H1 (cell line): Measurements from ENCODE around the gene PRAMEF12. TPM values are rescaled to one million over a fixed set of nuclear protein-coding genes. Genes with fewer than 3 reads are reported as not detected.
"Not testable (repeated sequence)": the region's sequence is repeated elsewhere in the genome, so short reads cannot be mapped to it uniquely, and the experiment has no call there.

Experiments used
- CTCF ChIA-PET: fragments of 300-600 bp; sonication (Branson Sonifier 250); formaldehyde crosslinking; loops from one replicate; lab custom pipeline; 2021; ENCODE audit not compliant: partially characterized antibody; lab: Charles Lee
- POLR2A ChIA-PET: fragments of 300-600 bp; sonication (Branson Sonifier 250); formaldehyde crosslinking; loops from one replicate; lab custom pipeline; 2021; ENCODE audit warnings: inconsistent platforms; ENCODE audit not compliant: partially characterized antibody; lab: Charles Lee
- DNase-seq, 2 experiments: peaks; one replicate each; pipeline versions ENCODE4 v3.0.0 to v3.0.0-alpha.2; 2010 to 2022; ENCODE audit warnings: low spot score in 2 of 2, low read depth in 1 of 2, mixed read lengths in 1 of 2
- FAIRE-seq: peaks from 2 replicates; lab custom pipeline; 2011; peaks lifted over from hg19 to GRCh38; lab: Jason Lieb, UNC
- H2AFZ ChIP-seq: 2 replicates; pipeline ENCODE4 v1.8.1; 2012; ENCODE audit warnings: low read length, inconsistent platforms
- H2AK5ac ChIP-seq: 2 replicates; pipeline ENCODE4 v1.6.1; 2013; ENCODE audit warnings: low read depth, low read length
- H2BK120ac ChIP-seq: replicated peaks from 2 replicates; pipeline ENCODE3; 2013; ENCODE audit warnings: low read depth, low read length, inconsistent platforms
- H2BK12ac ChIP-seq: 2 replicates; pipeline ENCODE4 v1.6.1; 2013; ENCODE audit warnings: low read depth, low read length
- H2BK15ac ChIP-seq: 2 replicates; pipeline ENCODE4 v1.6.1; 2013; ENCODE audit warnings: low read length
- H2BK20ac ChIP-seq: 2 replicates; pipeline ENCODE4 v1.6.1; 2013; ENCODE audit warnings: low read length
- H2BK5ac ChIP-seq: 2 replicates; pipeline ENCODE4 v1.6.1; 2013; ENCODE audit warnings: low read depth, low read length
- H3K14ac ChIP-seq: 2 replicates; pipeline ENCODE4 v1.6.1; 2013; ENCODE audit warnings: inconsistent platforms; ENCODE audit not compliant: insufficient read length
- H3K18ac ChIP-seq: 2 replicates; pipeline ENCODE4 v1.6.1; 2013; ENCODE audit warnings: low read length; ENCODE audit errors: extremely low read depth
- H3K23ac ChIP-seq: 2 replicates; pipeline ENCODE4 v1.6.1; 2013; ENCODE audit warnings: inconsistent platforms; ENCODE audit not compliant: insufficient read length
- H3K23me2 ChIP-seq: 2 replicates; pipeline ENCODE4 v1.6.1; 2013; ENCODE audit warnings: low read depth, low read length
- H3K27ac ChIP-seq: 2 replicates; pipeline ENCODE4 v1.6.1; 2011; ENCODE audit warnings: low read depth, low read length, inconsistent platforms
- H3K27me3 ChIP-seq, 4 experiments: replicated peaks in 1 of 4; 1 replicate in 1 of 4; 2 replicates in 3 of 4; pipeline versions ENCODE4 v1.6.1 to v1.8.1; 2011 to 2013; ENCODE audit warnings: low read length in 3 of 4, mild to moderate bottlenecking in 3 of 4, inconsistent platforms in 2 of 4, mixed read lengths in 2 of 4, moderate library complexity in 1 of 4; ENCODE audit not compliant: control insufficient read depth in 3 of 4, insufficient read depth in 3 of 4; ENCODE audit errors: extremely low read depth in 1 of 4
- H3K36me3 ChIP-seq, 4 experiments: 2 replicates each; pipeline versions ENCODE4 v1.6.1 to v1.8.1; 2011 to 2013; ENCODE audit warnings: mild to moderate bottlenecking in 4 of 4, low read length in 3 of 4, moderate library complexity in 2 of 4, control low read depth in 1 of 4, inconsistent platforms in 1 of 4; ENCODE audit not compliant: insufficient read depth in 4 of 4, control insufficient read depth in 2 of 4
- H3K4ac ChIP-seq: replicated peaks from 2 replicates; pipeline ENCODE3; 2013; ENCODE audit warnings: low read length, low read depth, mixed read lengths, inconsistent platforms; ENCODE audit not compliant: insufficient read length
- H3K4me1 ChIP-seq, 4 experiments: replicated peaks in 1 of 4; 1 replicate in 1 of 4; 2 replicates in 3 of 4; pipeline versions ENCODE4 v1.6.1 to v1.8.1; 2011 to 2013; ENCODE audit warnings: low read length in 3 of 4, inconsistent platforms in 2 of 4, mixed read lengths in 1 of 4; ENCODE audit not compliant: insufficient read depth in 4 of 4, control insufficient read depth in 3 of 4
- H3K4me2 ChIP-seq, 2 experiments: 2 replicates each; pipeline versions ENCODE4 v1.6.1 to v1.8.1; 2011 to 2013; ENCODE audit warnings: low read depth in 2 of 2, low read length in 2 of 2, control low read depth in 1 of 2, inconsistent platforms in 1 of 2, mild to moderate bottlenecking in 1 of 2; ENCODE audit not compliant: insufficient read depth in 1 of 2
- H3K4me3 ChIP-seq, 4 experiments: fragments of 200-600, 300-600 bp in 1 of 4; sonication (generic), shearing (Covaris generic), sonication (Bioruptor Twin) in 1 of 4; 2 replicates each; pipeline versions ENCODE4 v1.5.1 to v1.8.1; 2011 to 2016; ENCODE audit warnings: low read length in 4 of 4, low read depth in 3 of 4, control low read depth in 2 of 4, inconsistent platforms in 2 of 4, mild to moderate bottlenecking in 2 of 4, mixed read lengths in 1 of 4, moderate library complexity in 1 of 4; ENCODE audit not compliant: insufficient read depth in 2 of 4; ENCODE audit errors: extremely low read depth in 1 of 4
- H3K56ac ChIP-seq: replicated peaks from 2 replicates; pipeline ENCODE3; 2013; ENCODE audit warnings: low read depth, mild to moderate bottlenecking, mixed read lengths, low read length, inconsistent platforms; ENCODE audit not compliant: insufficient read length
- H3K79me1 ChIP-seq: 2 replicates; pipeline ENCODE4 v1.6.1; 2013; ENCODE audit warnings: low read depth, low read length, control low read depth
- H3K79me2 ChIP-seq, 2 experiments: 2 replicates each; pipeline versions ENCODE4 v1.6.1 to v1.8.1; 2012 to 2013; ENCODE audit warnings: low read length in 2 of 2, mild to moderate bottlenecking in 2 of 2, inconsistent platforms in 1 of 2; ENCODE audit not compliant: insufficient read depth in 2 of 2, control insufficient read depth in 1 of 2
- H3K9ac ChIP-seq, 4 experiments: replicated peaks in 1 of 4; 1 replicate in 1 of 4; 2 replicates in 3 of 4; pipeline versions ENCODE4 v1.6.1 to v1.8.1; 2011 to 2013; ENCODE audit warnings: low read depth in 3 of 4, low read length in 3 of 4, control low read depth in 2 of 4, mild to moderate bottlenecking in 2 of 4, moderate library complexity in 2 of 4, inconsistent platforms in 1 of 4; ENCODE audit errors: extremely low read depth in 1 of 4
- H3K9me3 ChIP-seq, 2 experiments: 2 replicates each; pipeline versions ENCODE4 v1.6.1 to v1.8.1; 2012 to 2013; ENCODE audit warnings: mild to moderate bottlenecking in 2 of 2, moderate library complexity in 2 of 2, control low read depth in 1 of 2, inconsistent platforms in 1 of 2, low read depth in 1 of 2, low read length in 1 of 2, mixed read lengths in 1 of 2; ENCODE audit not compliant: insufficient read depth in 2 of 2
- H4K20me1 ChIP-seq, 2 experiments: replicated peaks in 1 of 2; 2 replicates each; pipeline versions ENCODE3 to v1.8.1; 2011 to 2013; ENCODE audit warnings: inconsistent platforms in 2 of 2, low read length in 2 of 2, mild to moderate bottlenecking in 1 of 2; ENCODE audit not compliant: insufficient read depth in 2 of 2, control insufficient read depth in 1 of 2
- H4K5ac ChIP-seq: 2 replicates; pipeline ENCODE4 v1.6.1; 2013; ENCODE audit warnings: low read length, low read depth, mixed read lengths, inconsistent platforms; ENCODE audit not compliant: insufficient read length
- H4K8ac ChIP-seq: 2 replicates; pipeline ENCODE4 v1.8.0; 2013; ENCODE audit warnings: mild to moderate bottlenecking, moderate library complexity, low read length, inconsistent platforms; ENCODE audit not compliant: insufficient read depth; ENCODE audit errors: extremely low read depth
- H4K91ac ChIP-seq: replicated peaks from 2 replicates; pipeline ENCODE3; 2013; ENCODE audit warnings: low read length, mixed read lengths, inconsistent platforms; ENCODE audit not compliant: insufficient read length
- WGBS, 2 experiments: shearing (Covaris generic) in 1 of 2; methylation state at CpG; one replicate each; pipeline versions ENCODE4 v1.1.6 to v1.1.7; 2013 to 2015; ENCODE audit warnings: low lambda C conversion rate in 2 of 2, mixed read lengths in 2 of 2, inconsistent platforms in 1 of 2, low coverage in 1 of 2, missing lambda C conversion rate in 1 of 2; ENCODE audit not compliant: insufficient replicate concordance in 2 of 2, insufficient coverage in 1 of 2, insufficient read length in 1 of 2; ENCODE audit errors: extremely low coverage in 1 of 2, missing lambda C conversion rate in 1 of 2; 5-methylcytosine and 5-hydroxymethylcytosine counted together
- polyA plus RNA-seq, 7 experiments: library from polyadenylated mRNA; depleted of rRNA in 3 of 7; stranded (reverse) in 5 of 7; unstranded in 2 of 7; fragments of >200 nt in 5 of 7; fragments of 200-250 nt in 2 of 7; gene quantifications; 1 replicate in 5 of 7; 2 replicates in 1 of 7; 4 replicates in 1 of 7; pipeline versions ENCODE4 v1.2.1 to v1.2.3, GENCODE V29; 2011 to 2013; ENCODE audit warnings: missing spikeins in 2 of 7, mixed read lengths in 2 of 7
- total RNA-seq: library from RNA; stranded (reverse); fragmentation: NEBNext Ultra II Directional; extraction: Animal tissue kit (Norgen Biotek cat#: 25700); gene quantifications from 2 replicates; pipeline ENCODE4 v1.2.1, GENCODE V29; 2021

Gene PRAMEF12
- total and polyA plus RNA-seq, 2 of the 8 experiments (the other 6 are each of a cell fraction or from before 2014, with no cell fraction given) = not detected

DNA sequence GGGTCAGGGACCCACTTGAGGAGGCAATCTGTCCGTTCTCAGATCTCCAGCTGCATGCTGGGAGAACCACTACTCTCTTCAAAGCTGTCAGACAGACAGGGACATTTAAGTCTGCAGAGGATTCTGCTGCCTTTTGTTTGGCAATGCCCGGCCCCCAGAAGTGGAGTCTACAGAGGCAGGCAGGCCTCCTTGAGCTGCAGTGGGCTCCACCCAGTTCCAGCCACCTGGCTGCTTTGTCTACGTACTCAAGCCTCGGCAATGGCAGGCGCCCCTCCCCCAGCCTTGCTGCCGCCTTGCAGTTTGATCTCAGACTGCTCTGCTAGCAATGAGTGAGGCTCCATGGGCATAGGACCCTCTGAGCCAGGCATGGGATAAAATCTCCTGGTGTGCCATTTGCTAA is 45.5 kb downstream of the PRAMEF12 start:
- H3K4me3 ChIP-seq, H3K79me2 ChIP-seq, H4K91ac ChIP-seq, H3K9ac ChIP-seq, H3K23ac ChIP-seq, CTCF ChIA-PET, H3K4ac ChIP-seq, H4K8ac ChIP-seq, H3K27ac ChIP-seq, H3K79me1 ChIP-seq, H3K27me3 ChIP-seq, H3K23me2 ChIP-seq, H4K20me1 ChIP-seq, H2BK120ac ChIP-seq, H3K18ac ChIP-seq, H2AFZ ChIP-seq, H2AK5ac ChIP-seq, H3K4me1 ChIP-seq, H4K5ac ChIP-seq, POLR2A ChIA-PET, H3K36me3 ChIP-seq, H2BK12ac ChIP-seq, H3K56ac ChIP-seq, DNase-seq, H3K4me2 ChIP-seq, H2BK5ac ChIP-seq, H3K14ac ChIP-seq, H2BK15ac ChIP-seq, FAIRE-seq, H2BK20ac ChIP-seq: not testable (repeated sequence)
- peaks cover 5 to 20% of the 10 kb centered on the region in 2 experiments; a peak in 3 of 4 replicates for H3K9me3 ChIP-seq
- 84% methylated on average over 6 of the region's 6 CpGs; no CpG with 5 or more reads in 1 of the 2 experiments for WGBS, 2 experiments

Other genes starting within 250 kb of the PRAMEF12 start
- 32.5 and 37.8 TPM in 2 replicates for gene DHRS3, start 155.5 kb upstream of the PRAMEF12 start, total RNA-seq
- 36.4 and 41.9 TPM in 2 replicates for gene DHRS3, start 155.5 kb upstream of the PRAMEF12 start, polyA plus RNA-seq (2011; rRNA removed)
- gene AADACL4, start 129.7 kb upstream of the PRAMEF12 start, total RNA-seq = 0.40 TPM in 1 of 2 replicates, not detected in the other
- gene AADACL4, start 129.7 kb upstream of the PRAMEF12 start, polyA plus RNA-seq (2011; rRNA removed) = 0.08 and 0.13 TPM in 2 replicates
- 2.3 and 2.4 TPM in 2 replicates for gene AADACL3, start 57.6 kb upstream of the PRAMEF12 start, total RNA-seq
- gene AADACL3, start 57.6 kb upstream of the PRAMEF12 start, polyA plus RNA-seq (2011; rRNA removed) = 0.33 and 0.52 TPM in 2 replicates
- gene CFAP107, start 27.5 kb upstream of the PRAMEF12 start, total RNA-seq = not detected in 2 replicates
- gene CFAP107, start 27.5 kb upstream of the PRAMEF12 start, polyA plus RNA-seq (2011; rRNA removed) = 0.13 and 0.23 TPM in 2 replicates
- not detected in 2 replicates for gene PRAMEF1, start 17.7 kb downstream of the PRAMEF12 start, total RNA-seq
- not detected in 2 replicates for gene PRAMEF1, start 17.7 kb downstream of the PRAMEF12 start, polyA plus RNA-seq (2011; rRNA removed)
- not detected in 2 replicates for gene PRAMEF11, start 57.7 kb downstream of the PRAMEF12 start, total RNA-seq
- gene PRAMEF11, start 57.7 kb downstream of the PRAMEF12 start, polyA plus RNA-seq (2011; rRNA removed) = not detected in 2 replicates
- not detected in 2 replicates for gene HNRNPCL1, start 75.0 kb downstream of the PRAMEF12 start, total RNA-seq
- gene HNRNPCL1, start 75.0 kb downstream of the PRAMEF12 start, polyA plus RNA-seq (2011; rRNA removed) = not detected in 2 replicates
- gene PRAMEF2, start 83.3 kb downstream of the PRAMEF12 start, total RNA-seq = not detected in 2 replicates
- not detected in 2 replicates for gene PRAMEF2, start 83.3 kb downstream of the PRAMEF12 start, polyA plus RNA-seq (2011; rRNA removed)
- gene PRAMEF4, start 112.5 kb downstream of the PRAMEF12 start, total RNA-seq = not detected in 2 replicates
- gene PRAMEF4, start 112.5 kb downstream of the PRAMEF12 start, polyA plus RNA-seq (2011; rRNA removed) = not detected in 2 replicates
- gene PRAMEF10, start 124.5 kb downstream of the PRAMEF12 start, total RNA-seq = not detected in 2 replicates
- not detected in 2 replicates for gene PRAMEF10, start 124.5 kb downstream of the PRAMEF12 start, polyA plus RNA-seq (2011; rRNA removed)
- not detected in 2 replicates for gene PRAMEF7, start 142.9 kb downstream of the PRAMEF12 start, total RNA-seq
- gene PRAMEF7, start 142.9 kb downstream of the PRAMEF12 start, polyA plus RNA-seq (2011; rRNA removed) = not detected in 2 replicates
- gene PRAMEF6, start 173.8 kb downstream of the PRAMEF12 start, total RNA-seq = not detected in 2 replicates
- gene PRAMEF6, start 173.8 kb downstream of the PRAMEF12 start, polyA plus RNA-seq (2011; rRNA removed) = not detected in 2 replicates